HFF-Myc (cell line): ENCODE data around the gene IQCH.

ENCODE experiments used
- DNase-seq: peaks from one replicate; pipeline ENCODE4 v3.0.0-alpha.2; 2011; ENCODE audit warnings: low read depth; ENCODE audit errors: extremely low read depth
- H3K4me3 ChIP-seq: replicated peaks from 2 replicates; pipeline ENCODE4 v1.5.1; 2011; ENCODE audit warnings: low read depth, mild to moderate bottlenecking, control low read depth, low read length
- CTCF ChIP-seq: IDR thresholded peaks from 2 replicates; pipeline ENCODE4 v1.5.1; 2012; ENCODE audit warnings: mild to moderate bottlenecking, low read depth, low read length, control low read depth; ENCODE audit errors: missing control alignments

The IQCH gene

GRCh38 chr15:67550522-67550921 is 295.9 kb downstream of the IQCH start:
- no peak for TF ChIP-seq CTCF
- H3K4me3 ChIP-seq: no peak overlapping the region
- no peak for DNase-seq

- DNase-seq: no peak
- TF ChIP-seq CTCF: no peak
- H3K4me3 ChIP-seq: no peak overlapping the region
Observed at GRCh38 chr15:67551207-67551743, 296.7 kb downstream of the IQCH start.
